Measurements from ENCODE around the gene RGS7BP.
A peak's percentile ranks its signal among the peaks of the same experiment; 100 is the strongest.
"Not testable (repeated sequence)": the region's sequence is repeated elsewhere in the genome, so short reads cannot be mapped to it uniquely, and the experiment has no call there.

The RGS7BP gene

GRCh38 chr5:64505769-64506566 lies at the start of gene RGS7BP:
TSS of gene RGS7BP (plus strand) at chr5:64506015. CDS start at chr5:64506625, 610 bp downstream.
- DNase-seq = peak; percentile 5

- DNase-seq = no peak
Observed at GRCh38 chr5:64457846-64458245, 48.0 kb upstream of the RGS7BP start.

- no peak for DNase-seq
Observed at GRCh38 chr5:64458948-64459347, 46.9 kb upstream of the RGS7BP start.

GRCh38 chr5:64462391-64462790 lies 43.4 kb upstream of the RGS7BP start:
- no peak for DNase-seq

GRCh38 chr5:64486163-64486562 lies 19.7 kb upstream of the RGS7BP start:
- no peak for DNase-seq

- no peak for DNase-seq
Observed at GRCh38 chr5:64487283-64487682, 18.5 kb upstream of the RGS7BP start.

GRCh38 chr5:64489857-64490256 lies 16.0 kb upstream of the RGS7BP start:
- DNase-seq = no peak

GRCh38 chr5:64497386-64497785 lies 8.4 kb upstream of the RGS7BP start:
- DNase-seq = peak; percentile 59

GRCh38 chr5:64502196-64502595 lies 3.6 kb upstream of the RGS7BP start:
- no peak for DNase-seq

- no peak for DNase-seq
Observed at GRCh38 chr5:64506567-64507263, 900 bp downstream of the RGS7BP start.

- no peak for DNase-seq
Observed at GRCh38 chr5:64507264-64507605, 1.4 kb downstream of the RGS7BP start.

GRCh38 chr5:64509828-64510227 lies 4.0 kb downstream of the RGS7BP start:
- DNase-seq = no peak

GRCh38 chr5:64513492-64513891 lies 7.7 kb downstream of the RGS7BP start:
- no peak for DNase-seq

- DNase-seq = no peak
Observed at GRCh38 chr5:64514612-64515011, 8.8 kb downstream of the RGS7BP start.

GRCh38 chr5:64516216-64516615 lies 10.4 kb downstream of the RGS7BP start:
- DNase-seq = no peak

GRCh38 chr5:64518793-64519192 lies 13.0 kb downstream of the RGS7BP start:
- DNase-seq = no peak

GRCh38 chr5:64519263-64519662 lies 13.4 kb downstream of the RGS7BP start:
- no peak for DNase-seq

- DNase-seq = no peak
Observed at GRCh38 chr5:64526734-64527439, 21.1 kb downstream of the RGS7BP start.

GRCh38 chr5:64530076-64530475 lies 24.3 kb downstream of the RGS7BP start:
- DNase-seq = no peak

- DNase-seq = no peak
Observed at GRCh38 chr5:64532212-64532611, 26.4 kb downstream of the RGS7BP start.

GRCh38 chr5:64532657-64533056 lies 26.8 kb downstream of the RGS7BP start:
- DNase-seq = no peak

- DNase-seq = no peak
Observed at GRCh38 chr5:64534033-64534432, 28.2 kb downstream of the RGS7BP start.

GRCh38 chr5:64557911-64558310 lies 52.1 kb downstream of the RGS7BP start:
- no peak for DNase-seq

GRCh38 chr5:64558641-64559040 lies 52.8 kb downstream of the RGS7BP start:
- not testable (repeated sequence) for DNase-seq

Measured in kidney glomerular epithelial cell (primary cell).